HG02763 (cell line): ENCODE measurements around the gene ZNF622.

Experiments
- ATAC-seq: cut with Tn5 transposase; IDR thresholded peaks from one replicate; pipeline ENCODE4 v1.9.1; 2021; ENCODE audit warnings: mild to moderate bottlenecking, moderate library complexity; ENCODE audit not compliant: unreplicated experiment

ZNF622 gene

GRCh38 chr5:16465544-16466432 is at the start of gene ZNF622:
TSS of gene ZNF622 (minus strand) at chr5:16465800. CDS start at chr5:16465665, 135 bp downstream.
- peak; percentile 90 for ATAC-seq

GRCh38 chr5:16510098-16510497 is 44.5 kb upstream of the ZNF622 start:
- no peak for ATAC-seq

- no peak for ATAC-seq
Observed at GRCh38 chr5:16508730-16509531, 43.3 kb upstream of the ZNF622 start.

- no peak for ATAC-seq
Observed at GRCh38 chr5:16507716-16508115, 42.1 kb upstream of the ZNF622 start.

- no peak for ATAC-seq
Observed at GRCh38 chr5:16505904-16506303, 40.3 kb upstream of the ZNF622 start.

GRCh38 chr5:16505140-16505891 is 39.7 kb upstream of the ZNF622 start:
- ATAC-seq, result no peak

- no peak for ATAC-seq
Observed at GRCh38 chr5:16504571-16504970, 39.0 kb upstream of the ZNF622 start.

- ATAC-seq, result no peak
Observed at GRCh38 chr5:16502866-16503265, 37.3 kb upstream of the ZNF622 start.

- no peak for ATAC-seq
Observed at GRCh38 chr5:16500024-16500423, 34.4 kb upstream of the ZNF622 start.

- no peak for ATAC-seq
Observed at GRCh38 chr5:16497546-16497945, 31.9 kb upstream of the ZNF622 start.

GRCh38 chr5:16493261-16493660 is 27.7 kb upstream of the ZNF622 start:
- no peak for ATAC-seq

- ATAC-seq, result no peak
Observed at GRCh38 chr5:16492398-16493140, 27.0 kb upstream of the ZNF622 start.

- no peak for ATAC-seq
Observed at GRCh38 chr5:16490911-16491310, 25.3 kb upstream of the ZNF622 start.

GRCh38 chr5:16489322-16489791 is 23.8 kb upstream of the ZNF622 start:
- no peak for ATAC-seq

GRCh38 chr5:16487456-16487855 is 21.9 kb upstream of the ZNF622 start:
- ATAC-seq, result no peak

- ATAC-seq, result no peak
Observed at GRCh38 chr5:16486711-16487111, 21.1 kb upstream of the ZNF622 start.

GRCh38 chr5:16485656-16486055 is 20.1 kb upstream of the ZNF622 start:
- no peak for ATAC-seq

GRCh38 chr5:16484081-16484480 is 18.5 kb upstream of the ZNF622 start:
- ATAC-seq, result no peak

- ATAC-seq, result no peak
Observed at GRCh38 chr5:16483361-16483760, 17.8 kb upstream of the ZNF622 start.

GRCh38 chr5:16482891-16483290 is 17.3 kb upstream of the ZNF622 start:
- no peak for ATAC-seq
